ENCODE results near the gene TLK1.
"Not testable (repeated sequence)": the region's sequence is repeated elsewhere in the genome, so short reads cannot be mapped to it uniquely, and the experiment has no call there.

The TLK1 gene

DNA sequence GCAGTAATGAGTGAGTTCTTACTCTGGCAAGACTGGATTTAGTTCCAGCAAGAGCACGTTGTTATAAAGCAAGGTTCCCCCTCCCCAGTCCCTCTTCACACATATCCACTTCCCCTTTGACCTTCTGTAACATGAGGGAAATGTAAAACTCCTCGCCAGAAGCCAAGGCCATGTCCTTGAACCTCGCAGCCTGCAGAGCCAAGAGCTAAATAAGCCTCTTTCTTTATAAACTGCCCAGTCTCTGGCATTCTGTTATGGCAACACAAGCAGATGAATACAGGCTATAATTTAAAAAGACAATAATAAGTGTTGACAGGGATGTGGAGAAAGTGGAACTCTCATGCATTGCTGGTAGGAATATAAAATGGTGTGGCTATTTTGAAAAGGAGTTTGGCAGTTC is 60.3 kb downstream of the TLK1 start:
- TF ChIP-seq CTCF (IDR thresholded peaks at IDR 0.05; ENCODE audit: borderline replicate concordance, insufficient read depth, low read depth, low read length), result no peak

DNA sequence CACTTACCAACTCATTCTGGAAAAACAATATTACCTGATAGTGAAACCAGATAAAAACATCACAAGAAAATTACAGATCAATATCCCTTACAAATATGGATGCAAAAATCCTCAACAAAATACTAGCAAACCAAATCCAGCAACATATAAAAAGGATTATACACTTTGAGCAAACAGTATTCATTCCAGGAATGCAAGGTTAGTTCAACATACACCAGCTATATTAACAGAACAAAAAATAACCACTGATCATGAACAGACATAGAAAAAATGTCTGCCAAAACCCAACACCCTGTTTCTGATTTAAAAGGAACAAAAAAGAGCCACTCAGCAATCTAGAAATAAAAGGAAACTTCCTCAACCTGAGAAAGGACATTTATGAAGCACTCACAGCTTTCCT is 62.1 kb downstream of the TLK1 start:
- TF ChIP-seq CTCF (IDR thresholded peaks at IDR 0.05; ENCODE audit: borderline replicate concordance, insufficient read depth, low read depth, low read length), result no peak
- H3K4me3 ChIP-seq (ENCODE audit: low read depth, low read length), result no peak overlapping the region

More for the DNA sequence above, 60.3 kb downstream of the TLK1 start:
- H3K4me3 ChIP-seq (ENCODE audit: low read depth, low read length), result no peak overlapping the region

DNA sequence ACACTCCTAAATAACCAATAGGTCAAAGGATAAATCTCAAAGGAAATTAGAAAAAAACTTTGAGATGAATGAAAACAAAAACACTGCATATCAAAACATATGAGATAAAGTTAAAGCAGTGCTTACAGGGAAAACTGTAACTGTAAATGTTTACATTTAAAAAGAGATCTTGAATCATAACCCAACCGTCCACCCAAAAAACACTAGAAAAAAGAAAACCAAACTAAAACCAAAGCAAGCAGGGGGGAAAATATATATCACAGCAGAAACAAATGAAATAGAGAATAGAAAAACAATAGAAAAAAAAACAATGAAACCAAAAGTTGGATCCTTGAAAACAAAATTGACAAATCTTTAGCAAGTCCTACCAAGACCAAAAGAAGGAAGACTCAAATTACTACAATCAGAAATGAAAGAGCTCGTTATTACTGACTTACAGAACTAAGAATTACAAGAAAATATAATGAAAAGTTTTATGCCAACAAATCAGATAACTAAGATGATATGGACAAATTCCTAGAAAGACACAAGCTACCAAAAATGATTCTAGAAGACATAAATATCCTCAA is 65.6 kb downstream of the TLK1 start:
- TF ChIP-seq CTCF (IDR thresholded peaks at IDR 0.05; ENCODE audit: borderline replicate concordance, insufficient read depth, low read depth, low read length), result no peak
- no peak overlapping the region for H3K4me3 ChIP-seq (ENCODE audit: low read depth, low read length)

- H3K4me3 ChIP-seq (ENCODE audit: low read depth, low read length), result not testable (repeated sequence)
Measured at GRCh38 chr2:171091517-171091916, 69.2 kb downstream of the TLK1 start.

DNA sequence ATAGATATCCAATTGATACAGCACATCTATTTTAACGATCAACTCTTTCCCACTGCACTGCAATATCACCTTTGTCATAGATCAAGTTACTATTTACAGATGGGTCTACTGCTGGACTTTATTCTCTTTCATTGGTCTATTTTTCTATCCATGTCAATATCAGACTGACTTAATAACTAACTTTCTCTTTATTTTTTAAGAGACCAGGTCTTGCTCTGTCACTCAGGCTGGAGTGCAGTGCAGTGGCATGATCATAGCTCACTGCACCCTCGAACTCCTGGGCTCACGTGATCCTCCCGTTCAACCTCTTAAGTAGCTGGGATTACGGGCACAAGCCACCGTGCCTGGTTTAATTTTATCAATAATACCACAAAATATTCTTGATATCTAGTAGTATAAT is 71.2 kb downstream of the TLK1 start:
- TF ChIP-seq CTCF (IDR thresholded peaks at IDR 0.05; ENCODE audit: borderline replicate concordance, insufficient read depth, low read depth, low read length), result no peak
- H3K4me3 ChIP-seq (ENCODE audit: low read depth, low read length), result no peak overlapping the region

- no peak overlapping the region for H3K4me3 ChIP-seq (ENCODE audit: low read depth, low read length)
- no peak for TF ChIP-seq CTCF (IDR thresholded peaks at IDR 0.05; ENCODE audit: borderline replicate concordance, insufficient read depth, low read depth, low read length)
Measured at GRCh38 chr2:171088057-171088834, 72.4 kb downstream of the TLK1 start.

- TF ChIP-seq CTCF (IDR thresholded peaks at IDR 0.05; ENCODE audit: borderline replicate concordance, insufficient read depth, low read depth, low read length), result no peak
- no peak overlapping the region for H3K4me3 ChIP-seq (ENCODE audit: low read depth, low read length)
Measured at GRCh38 chr2:171087547-171087946, 73.1 kb downstream of the TLK1 start.
